Thoracic aorta (tissue), 2 donors: ENCODE results near the gene FAM110D. TPM values are rescaled to one million over a fixed set of nuclear protein-coding genes. Genes with fewer than 3 reads are reported as not detected.

Experiments used
- ATAC-seq: fragments of 150-250 bp; one replicate; pipeline ENCODE4 v1.8.0; 2017; ENCODE audit warnings: low read depth; ENCODE audit not compliant: insufficient number of reproducible peaks, low FRiP score
- DNase-seq: peaks from one replicate; pipeline ENCODE4 v3.0.0-alpha.2; 2020; ENCODE audit warnings: low spot score
- H3K27ac ChIP-seq, 2 donors: fragments of 200-600 bp; sonication (generic); 1 replicate in 1 of 2; 2 replicates in 1 of 2; pipeline ENCODE4 v1.5.1; 2016; ENCODE audit warnings: mild to moderate bottlenecking in 2 of 2, moderate library complexity in 2 of 2
- H3K27me3 ChIP-seq: fragments of 200-600 bp; sonication (generic); replicated peaks from 2 replicates; pipeline ENCODE4 v1.6.0; 2016; ENCODE audit warnings: mild to moderate bottlenecking; ENCODE audit not compliant: insufficient read depth
- H3K36me3 ChIP-seq: fragments of 200-600 bp; sonication (generic); one replicate; pipeline ENCODE4 v1.5.1; 2016
- H3K4me1 ChIP-seq, 2 donors: fragments of 200-600 bp; sonication (generic); 1 replicate in 1 of 2; 2 replicates in 1 of 2; pipeline versions ENCODE4 v1.5.1 to v1.6.0; 2016; ENCODE audit warnings: low read depth in 2 of 2, mild to moderate bottlenecking in 1 of 2; ENCODE audit not compliant: control insufficient read depth in 1 of 2
- H3K4me3 ChIP-seq: fragments of 200-600 bp; sonication (generic); 2 replicates; pipeline ENCODE4 v1.5.1; 2016; ENCODE audit warnings: mild to moderate bottlenecking
- H3K9me3 ChIP-seq: fragments of 200-600 bp; sonication (generic); 2 replicates; pipeline ENCODE4 v1.5.1; 2016
- total RNA-seq, 2 donors: library from RNA; depleted of rRNA; stranded (reverse); fragments of >200 nt; gene quantifications; one replicate each; pipeline versions ENCODE4 v1.1.0 to v1.2.3, GENCODE V29; 2016
- TF ChIP-seq, protein P1 (sequence below): fragments of 200-600 bp; sonication (generic); IDR thresholded peaks from one replicate; pipeline ENCODE4 v1.5.1; 2019; ENCODE audit warnings: antibody characterized with exemption

Gene FAM110D
- total RNA-seq, 2 donors from 2014 or later: 9.9 to 10.6 TPM

DNA sequence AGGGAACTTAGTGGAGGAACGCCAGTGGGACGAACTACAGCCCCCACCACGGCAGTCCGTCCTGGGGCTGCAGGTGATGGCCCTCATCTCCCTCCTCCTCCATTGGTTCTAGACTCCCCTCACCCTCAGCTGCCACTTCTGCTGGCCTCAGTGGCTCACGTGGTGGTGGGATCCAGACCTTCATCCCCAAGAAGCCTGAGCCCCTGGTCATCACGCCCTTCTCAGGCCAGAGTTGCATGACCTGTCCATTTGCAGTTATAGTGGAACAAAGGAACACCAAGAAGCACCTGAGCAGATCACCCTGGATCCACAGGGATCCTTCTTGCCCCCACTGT is 13.0 kb upstream of the FAM110D start:
- Histone ChIP-seq H3K4me1 (no peaks in the 10 kb centered on the region), H3K36me3 (no peaks in the 10 kb centered on the region), H3K27me3 (no peaks in the 10 kb centered on the region), H3K9me3 (no peaks in the 10 kb centered on the region), H3K27ac (no peak overlapping the region), H3K4me3 (no peak overlapping the region)
- no peak for DNase-seq
- TF ChIP-seq, protein P1, sequence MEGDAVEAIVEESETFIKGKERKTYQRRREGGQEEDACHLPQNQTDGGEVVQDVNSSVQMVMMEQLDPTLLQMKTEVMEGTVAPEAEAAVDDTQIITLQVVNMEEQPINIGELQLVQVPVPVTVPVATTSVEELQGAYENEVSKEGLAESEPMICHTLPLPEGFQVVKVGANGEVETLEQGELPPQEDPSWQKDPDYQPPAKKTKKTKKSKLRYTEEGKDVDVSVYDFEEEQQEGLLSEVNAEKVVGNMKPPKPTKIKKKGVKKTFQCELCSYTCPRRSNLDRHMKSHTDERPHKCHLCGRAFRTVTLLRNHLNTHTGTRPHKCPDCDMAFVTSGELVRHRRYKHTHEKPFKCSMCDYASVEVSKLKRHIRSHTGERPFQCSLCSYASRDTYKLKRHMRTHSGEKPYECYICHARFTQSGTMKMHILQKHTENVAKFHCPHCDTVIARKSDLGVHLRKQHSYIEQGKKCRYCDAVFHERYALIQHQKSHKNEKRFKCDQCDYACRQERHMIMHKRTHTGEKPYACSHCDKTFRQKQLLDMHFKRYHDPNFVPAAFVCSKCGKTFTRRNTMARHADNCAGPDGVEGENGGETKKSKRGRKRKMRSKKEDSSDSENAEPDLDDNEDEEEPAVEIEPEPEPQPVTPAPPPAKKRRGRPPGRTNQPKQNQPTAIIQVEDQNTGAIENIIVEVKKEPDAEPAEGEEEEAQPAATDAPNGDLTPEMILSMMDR: no peak
- no peak for ATAC-seq

DNA sequence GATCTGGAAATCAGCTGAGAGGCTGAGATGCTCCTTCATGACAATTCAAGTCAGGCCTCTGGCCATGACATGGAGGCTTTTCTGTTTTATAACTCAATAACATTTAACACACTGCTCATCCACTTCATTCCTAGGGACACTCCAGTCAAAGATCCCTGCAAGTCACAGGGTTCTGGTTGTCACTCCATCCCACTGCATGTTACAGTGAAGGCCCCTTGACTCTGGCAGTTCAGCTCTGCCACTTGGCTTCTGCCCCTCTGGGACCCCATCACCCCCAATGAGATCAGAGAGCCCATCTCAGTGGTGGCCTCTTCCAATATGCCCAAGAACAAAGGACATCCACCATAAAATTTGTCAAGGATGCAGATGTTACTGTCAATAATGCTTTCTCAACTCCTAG is 10.0 kb upstream of the FAM110D start:
- no peak overlapping the region for H3K4me3 ChIP-seq

DNA sequence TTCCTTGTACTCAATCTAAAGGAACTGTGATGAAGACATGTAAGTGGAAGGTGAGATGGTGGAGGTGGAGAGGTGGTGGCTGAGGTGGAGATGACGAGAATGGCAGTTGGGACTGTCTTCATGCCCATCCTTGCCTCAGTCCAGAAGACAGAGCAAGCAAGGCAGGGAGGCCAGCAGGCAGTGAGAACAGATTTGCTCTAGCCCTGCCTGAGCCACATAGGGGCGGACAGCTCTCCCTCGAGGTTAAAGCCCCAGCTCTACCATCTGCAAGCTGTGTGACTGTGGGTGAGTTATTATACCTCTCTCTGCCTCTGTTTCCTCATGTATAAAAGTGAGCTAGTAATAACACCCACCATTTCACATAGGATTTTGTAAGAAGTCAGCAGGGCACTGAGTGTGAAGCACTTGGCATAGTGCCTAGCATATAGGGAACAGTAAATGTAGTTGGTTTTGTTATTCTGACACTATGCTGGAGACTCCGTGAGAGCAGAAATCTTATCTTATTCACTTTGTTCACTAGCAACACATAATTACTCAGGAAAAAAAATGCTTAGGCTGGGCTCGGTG is 4.8 kb upstream of the FAM110D start:
- no peaks in the 10 kb centered on the region for H3K4me1 ChIP-seq
- no peak overlapping the region for H3K27ac ChIP-seq
- ATAC-seq (no peak), DNase-seq (no peak)
- no peaks in the 10 kb centered on the region for H3K36me3 ChIP-seq
- H3K9me3 ChIP-seq: no peaks in the 10 kb centered on the region
- no peaks in the 10 kb centered on the region for H3K27me3 ChIP-seq
- H3K4me3 ChIP-seq: no peak overlapping the region
- TF ChIP-seq, protein P1: no peak

More for the DNA sequence above, 10.0 kb upstream of the FAM110D start:
- no peak overlapping the region for H3K27ac ChIP-seq
- no peaks in the 10 kb centered on the region for H3K27me3 ChIP-seq
- H3K4me1 ChIP-seq: no peaks in the 10 kb centered on the region
- ATAC-seq (no peak), DNase-seq (no peak)
- no peaks in the 10 kb centered on the region for H3K36me3 ChIP-seq
- no peaks in the 10 kb centered on the region for H3K9me3 ChIP-seq
- TF ChIP-seq, protein P1: no peak

DNA sequence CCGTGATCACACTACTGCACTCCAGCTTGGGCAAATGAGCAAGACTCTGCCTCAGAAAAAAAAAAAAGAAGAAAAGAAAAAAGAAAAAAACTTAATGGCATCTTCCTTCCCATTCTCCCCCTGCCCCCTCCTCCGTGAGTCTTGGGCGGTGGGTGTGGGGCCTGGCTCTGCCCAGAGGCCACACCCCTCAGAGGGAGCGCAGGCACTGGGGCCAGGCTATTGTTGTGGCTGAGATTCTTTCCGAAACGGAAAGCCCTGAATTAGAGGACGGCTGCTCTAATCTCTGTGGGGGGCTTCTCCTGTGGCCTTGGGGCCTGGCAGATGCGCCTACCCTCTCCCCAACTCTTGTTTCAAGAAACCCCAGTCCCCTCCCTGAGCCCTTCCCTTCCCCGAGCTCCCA is 4.1 kb upstream of the FAM110D start:
- no peaks in the 10 kb centered on the region for H3K4me1 ChIP-seq
- H3K27me3 ChIP-seq: no peaks in the 10 kb centered on the region
- ATAC-seq (no peak), DNase-seq (no peak)
- no peaks in the 10 kb centered on the region for H3K36me3 ChIP-seq
- no peaks in the 10 kb centered on the region for H3K9me3 ChIP-seq
- TF ChIP-seq, protein P1: no peak
- H3K4me3 ChIP-seq: no peak overlapping the region
- no peak overlapping the region for H3K27ac ChIP-seq

DNA sequence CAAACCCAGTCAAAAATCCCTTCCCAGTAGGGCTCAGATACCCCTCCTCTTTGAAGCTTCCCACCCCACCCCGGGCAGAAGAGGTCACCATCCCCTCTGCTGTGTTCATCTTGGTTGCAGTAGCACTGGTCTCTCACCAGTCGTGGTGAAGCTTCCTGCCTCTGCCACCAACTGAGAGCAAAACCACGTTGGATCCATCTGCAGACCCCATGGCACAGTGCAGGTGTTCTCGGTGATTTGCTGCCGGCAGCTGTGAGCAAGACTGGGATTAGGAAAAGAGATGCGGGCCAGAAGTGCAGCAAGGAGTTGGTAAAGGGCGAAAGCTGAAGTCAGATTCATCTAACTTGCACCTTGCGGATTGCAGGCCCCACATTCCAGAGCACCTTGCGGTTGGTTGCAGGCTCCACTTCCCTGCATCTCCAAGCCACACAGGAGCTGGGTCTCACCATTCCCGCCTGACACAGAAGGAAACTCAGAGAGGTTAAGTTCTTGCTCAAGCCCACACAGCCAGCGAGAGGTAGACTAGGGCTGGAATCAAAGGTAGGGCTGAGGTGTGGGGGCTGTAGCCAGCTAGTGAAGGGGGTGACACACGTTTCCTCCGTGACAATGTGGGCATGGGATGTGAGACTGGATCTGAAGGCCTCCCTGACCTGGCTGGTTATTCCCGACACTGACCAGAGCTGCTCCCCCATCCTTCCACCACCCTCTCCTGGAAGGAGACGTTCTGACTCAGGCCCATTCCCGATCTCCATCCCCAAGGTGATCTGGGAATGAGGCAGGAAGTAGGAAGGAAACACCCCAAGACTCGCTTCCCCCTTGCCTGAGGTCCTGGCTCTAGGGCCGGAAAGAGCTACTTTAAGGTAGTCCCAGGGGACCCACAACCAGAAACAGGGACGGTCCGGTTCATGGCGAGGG is 3.3 kb upstream of the FAM110D start:
- Histone ChIP-seq H3K4me3 (no peak overlapping the region), H3K27me3 (no peaks in the 10 kb centered on the region), H3K9me3 (no peaks in the 10 kb centered on the region), H3K4me1 (no peaks in the 10 kb centered on the region), H3K36me3 (no peaks in the 10 kb centered on the region), H3K27ac (no peak overlapping the region)
- TF ChIP-seq, protein P1: no peak
- ATAC-seq: no peak
- no peak for DNase-seq
